GM13976 (cell line): ENCODE results near the gene SPA17.

Source experiments
- DNase-seq: peaks from one replicate; pipeline ENCODE4 v3.0.0; 2012; ENCODE audit warnings: low spot score
- in situ Hi-C: fragments of 300-500 bp; cut with MboI; formaldehyde crosslinking; loops from one replicate; pipeline ENCODE4 v1.12.0; 2022; ENCODE audit warnings: low sequenced_read_pairs, mixed read lengths, inconsistent platforms; ENCODE audit not compliant: unreplicated experiment
- TF ChIP-seq, protein P1 (sequence below): IDR thresholded peaks from 2 replicates; pipeline ENCODE4 v1.5.1; 2012; ENCODE audit warnings: borderline replicate concordance, mild to moderate bottlenecking; ENCODE audit not compliant: insufficient read depth; ENCODE audit errors: extremely low read depth, missing control alignments, control extremely low read depth

The SPA17 gene

DNA sequence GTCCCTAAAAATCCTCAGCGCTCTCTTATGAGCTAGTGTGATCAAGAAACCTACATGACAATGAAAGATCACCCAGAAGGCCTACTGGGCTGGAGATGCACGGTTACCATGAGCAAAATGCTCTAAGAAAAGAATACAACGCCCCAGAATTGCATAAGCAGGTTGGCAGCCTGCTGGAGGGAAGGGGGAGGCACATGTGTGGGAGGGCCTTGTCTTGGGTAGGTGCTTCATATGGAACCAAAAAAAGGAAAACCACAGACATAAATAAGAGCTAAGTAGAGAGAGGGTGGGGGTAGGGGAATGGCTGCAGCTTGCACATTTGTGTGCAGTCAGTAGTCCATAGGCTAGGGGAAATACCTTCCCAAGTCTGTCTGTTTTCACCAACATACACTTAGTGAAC lies 3.0 kb upstream of the SPA17 start:
- in situ Hi-C loops, result loop anchor here (10.0 kb wide), 1 partner anchor 94 kb away; the partner anchor contains the start of gene ESAM
- TF ChIP-seq, protein P1, sequence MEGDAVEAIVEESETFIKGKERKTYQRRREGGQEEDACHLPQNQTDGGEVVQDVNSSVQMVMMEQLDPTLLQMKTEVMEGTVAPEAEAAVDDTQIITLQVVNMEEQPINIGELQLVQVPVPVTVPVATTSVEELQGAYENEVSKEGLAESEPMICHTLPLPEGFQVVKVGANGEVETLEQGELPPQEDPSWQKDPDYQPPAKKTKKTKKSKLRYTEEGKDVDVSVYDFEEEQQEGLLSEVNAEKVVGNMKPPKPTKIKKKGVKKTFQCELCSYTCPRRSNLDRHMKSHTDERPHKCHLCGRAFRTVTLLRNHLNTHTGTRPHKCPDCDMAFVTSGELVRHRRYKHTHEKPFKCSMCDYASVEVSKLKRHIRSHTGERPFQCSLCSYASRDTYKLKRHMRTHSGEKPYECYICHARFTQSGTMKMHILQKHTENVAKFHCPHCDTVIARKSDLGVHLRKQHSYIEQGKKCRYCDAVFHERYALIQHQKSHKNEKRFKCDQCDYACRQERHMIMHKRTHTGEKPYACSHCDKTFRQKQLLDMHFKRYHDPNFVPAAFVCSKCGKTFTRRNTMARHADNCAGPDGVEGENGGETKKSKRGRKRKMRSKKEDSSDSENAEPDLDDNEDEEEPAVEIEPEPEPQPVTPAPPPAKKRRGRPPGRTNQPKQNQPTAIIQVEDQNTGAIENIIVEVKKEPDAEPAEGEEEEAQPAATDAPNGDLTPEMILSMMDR, result no peak
- no peak for DNase-seq

DNA sequence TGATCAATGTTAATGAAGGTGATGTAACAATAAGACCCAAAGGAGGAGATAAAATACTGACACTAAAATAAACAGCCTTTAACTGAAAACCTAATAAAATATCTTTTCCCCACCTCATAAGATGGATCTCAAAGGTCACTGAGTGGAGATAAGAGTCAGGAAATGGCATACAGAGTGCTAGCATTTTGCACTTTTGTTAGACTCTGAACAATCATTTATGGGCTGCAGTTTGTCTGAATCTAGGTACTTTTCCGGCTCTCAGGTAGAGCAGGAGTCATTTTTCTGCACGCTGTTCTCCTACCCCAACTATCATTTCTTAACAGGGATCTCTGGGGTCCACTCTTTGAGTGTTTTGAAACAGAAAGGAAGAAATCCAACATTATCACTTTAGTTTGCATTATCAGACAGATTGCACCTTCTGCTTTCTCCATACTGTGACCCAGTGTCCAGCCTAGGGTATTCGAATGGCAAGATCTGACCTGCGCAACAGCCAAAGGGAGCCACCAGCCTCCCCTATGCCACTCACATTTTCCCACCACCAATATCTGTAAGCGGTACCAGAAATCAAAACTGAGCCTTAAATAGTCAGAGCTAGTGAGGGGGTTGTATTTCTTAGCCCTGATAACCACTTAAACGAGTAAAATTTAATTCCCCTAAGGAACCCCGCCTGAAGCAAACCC lies 1.0 kb upstream of the SPA17 start:
- TF ChIP-seq, protein P1, result no peak
- no peak for DNase-seq
- in situ Hi-C loops, result loop anchor here (10.0 kb wide), 1 partner anchor 92 kb away; the partner anchor contains the start of gene ESAM

DNA sequence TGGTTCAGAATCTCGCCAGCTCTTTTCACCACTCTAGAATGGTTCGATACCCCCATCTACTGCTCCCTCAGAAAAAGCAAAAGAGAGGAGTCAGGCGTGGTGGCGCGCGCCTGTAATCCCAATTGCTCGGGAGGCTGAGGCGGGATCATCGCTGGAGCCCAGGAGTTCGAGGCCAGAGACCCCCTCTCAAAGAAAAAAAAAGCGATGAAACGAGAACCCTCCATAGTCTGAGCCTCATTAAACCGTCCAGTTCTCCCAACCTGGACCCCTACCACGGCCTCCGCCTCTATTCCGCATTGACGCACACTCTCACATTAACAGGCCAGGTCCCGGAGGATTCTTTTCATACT lies 439 bp downstream of the SPA17 start:
- TF ChIP-seq, protein P1, result no peak
- in situ Hi-C loops, result loop anchor here (10.0 kb wide), 1 partner anchor 91 kb away; the partner anchor contains the start of gene ESAM
- DNase-seq, result no peak

DNA sequence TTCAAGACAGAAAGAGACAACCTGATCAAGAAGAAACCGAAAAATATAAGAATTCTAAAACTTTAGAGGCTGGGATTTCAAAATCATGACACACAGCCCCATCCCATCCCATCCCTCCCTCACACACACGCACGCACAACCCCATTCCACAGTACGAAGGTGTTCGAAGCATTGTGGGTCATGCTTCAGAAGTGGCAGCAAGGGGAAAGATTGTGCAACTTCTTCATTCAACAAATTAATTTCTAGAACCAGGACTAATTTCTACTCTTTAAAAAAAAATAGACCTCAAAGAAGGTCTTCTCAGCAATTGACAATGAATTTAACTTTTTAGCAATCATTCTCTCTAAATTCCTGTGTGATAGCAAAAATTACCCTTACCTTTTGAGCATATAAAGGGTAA lies 867 bp downstream of the SPA17 start:
- TF ChIP-seq, protein P1, result no peak
- in situ Hi-C loops, result loop anchor here (10.0 kb wide), 1 partner anchor 90 kb away; the partner anchor contains the start of gene ESAM
- no peak for DNase-seq

DNA sequence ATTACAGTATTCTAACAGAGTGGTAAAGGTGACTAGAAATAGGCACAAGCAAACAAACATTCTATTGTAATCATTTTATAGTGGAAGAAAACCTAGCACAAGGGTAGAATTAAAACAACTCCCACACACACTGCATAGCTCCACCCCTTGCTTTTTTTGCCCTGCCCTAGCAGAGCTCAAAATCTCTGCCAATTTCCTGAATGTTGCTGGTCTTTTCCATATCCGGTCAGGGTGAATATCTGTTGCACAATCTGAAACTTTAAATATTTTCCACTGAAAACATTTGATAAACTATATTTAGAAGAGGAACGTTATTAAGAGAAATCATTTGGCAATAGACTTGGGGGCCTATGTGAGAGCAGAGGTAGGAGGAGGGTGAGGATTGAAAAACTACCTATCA lies 2.7 kb downstream of the SPA17 start:
- in situ Hi-C loops, result loop anchor here (10.0 kb wide), 1 partner anchor 88 kb away; the partner anchor contains the start of gene ESAM
- no peak for DNase-seq
- TF ChIP-seq, protein P1, result no peak

DNA sequence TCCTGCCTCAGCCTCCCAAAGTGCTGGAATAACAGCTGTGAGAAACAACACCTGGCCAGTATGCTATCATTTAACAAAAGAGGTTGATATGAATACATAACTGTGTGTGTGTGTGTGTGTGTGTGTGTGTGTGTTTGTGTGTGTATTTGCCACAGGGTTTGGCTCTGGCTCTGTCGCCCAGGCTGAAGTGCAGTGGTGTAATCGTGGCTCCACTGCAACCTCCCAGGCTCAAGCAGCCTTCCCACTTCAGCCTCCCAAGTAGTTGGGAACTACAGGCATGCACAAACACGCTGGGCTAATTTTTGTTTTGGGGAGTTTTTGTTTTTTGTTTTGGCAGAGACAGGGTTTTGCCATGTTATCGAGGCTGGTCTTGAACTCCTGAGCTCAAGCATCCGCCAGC lies 4.7 kb downstream of the SPA17 start:
- TF ChIP-seq, protein P1, result no peak
- no peak for DNase-seq
- in situ Hi-C loops, result loop anchor here (10.0 kb wide), 1 partner anchor 86 kb away; the partner anchor contains the start of gene ESAM
